Kidney epithelial cell (primary cell): ENCODE results near the gene CASP4. TPM values are rescaled to one million over a fixed set of nuclear protein-coding genes. Genes with fewer than 3 reads are reported as not detected.

Experiments used
- DNase-seq: peaks from one replicate; pipeline ENCODE4 v3.0.0-alpha.2; 2010; ENCODE audit warnings: low read depth
- H3K27me3 ChIP-seq: 2 replicates; pipeline ENCODE4 v1.6.0; 2011; ENCODE audit warnings: low read length; ENCODE audit not compliant: control insufficient read depth, insufficient read depth
- H3K36me3 ChIP-seq: 2 replicates; pipeline ENCODE4 v1.5.1; 2011; ENCODE audit warnings: low read length; ENCODE audit not compliant: control insufficient read depth, insufficient read depth
- H3K4me3 ChIP-seq: 2 replicates; pipeline ENCODE4 v1.5.1; 2011; ENCODE audit warnings: low read depth, mild to moderate bottlenecking, control low read depth, low read length
- total RNA-seq: library from RNA; depleted of rRNA; stranded (reverse); fragments of >200 nt; gene quantifications from 2 replicates; pipeline ENCODE4 v1.2.3, GENCODE V29; 2015
- TF ChIP-seq, protein P1 (sequence below): IDR thresholded peaks from 2 replicates; pipeline ENCODE4 v1.5.1; 2011; ENCODE audit warnings: mild to moderate bottlenecking, moderate library complexity, low read length, control low read depth, inconsistent platforms; ENCODE audit not compliant: insufficient read depth, poor library complexity, severe bottlenecking

Gene CASP4
- total RNA-seq, 1 donor from 2014 or later = 47.0 TPM

DNA sequence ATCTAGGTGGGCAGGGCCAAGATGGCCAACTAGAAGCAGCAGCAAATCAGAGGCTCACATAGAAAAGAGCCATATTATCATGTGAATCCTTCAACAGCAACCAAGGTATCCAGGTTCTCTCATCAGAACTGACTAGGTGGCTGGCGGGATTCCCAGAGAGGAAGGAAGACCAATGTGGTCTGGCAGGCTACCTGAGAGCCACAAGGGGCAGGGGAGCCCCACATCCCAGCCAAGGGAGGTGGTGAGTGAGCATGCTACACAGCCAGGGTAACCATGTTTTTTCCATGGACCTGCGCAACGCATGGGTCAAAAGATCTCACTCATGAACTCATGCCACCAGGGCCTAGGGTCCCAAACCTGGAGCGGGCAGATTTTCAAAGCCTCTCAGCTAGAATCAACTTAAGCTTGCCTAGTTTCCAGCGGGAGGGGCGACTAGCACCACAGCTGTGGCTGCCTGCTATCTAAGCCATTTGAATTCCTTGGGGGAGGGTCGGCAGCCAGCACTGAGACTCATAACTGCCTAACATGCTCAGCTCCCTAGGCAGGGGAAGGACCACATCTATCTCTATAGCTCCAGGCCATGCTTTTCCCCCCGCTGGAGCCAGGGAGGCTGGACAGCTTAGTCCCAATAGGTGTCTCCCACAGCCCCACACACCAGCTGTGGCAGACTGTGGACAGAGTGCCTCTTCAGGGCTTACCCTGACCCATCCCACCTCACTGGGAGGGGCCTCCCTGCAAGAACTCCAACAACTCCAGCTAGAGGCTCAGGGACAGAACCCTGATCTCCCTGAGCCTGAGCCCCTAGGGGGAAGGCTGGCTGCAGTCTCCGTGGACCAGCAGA, 41.4 kb downstream of the CASP4 start:
- no peaks in the 10 kb centered on the region for H3K27me3 ChIP-seq
- no peak for DNase-seq
- no peak overlapping the region for H3K4me3 ChIP-seq
- H3K36me3 ChIP-seq = no peaks in the 10 kb centered on the region
- TF ChIP-seq, protein P1, sequence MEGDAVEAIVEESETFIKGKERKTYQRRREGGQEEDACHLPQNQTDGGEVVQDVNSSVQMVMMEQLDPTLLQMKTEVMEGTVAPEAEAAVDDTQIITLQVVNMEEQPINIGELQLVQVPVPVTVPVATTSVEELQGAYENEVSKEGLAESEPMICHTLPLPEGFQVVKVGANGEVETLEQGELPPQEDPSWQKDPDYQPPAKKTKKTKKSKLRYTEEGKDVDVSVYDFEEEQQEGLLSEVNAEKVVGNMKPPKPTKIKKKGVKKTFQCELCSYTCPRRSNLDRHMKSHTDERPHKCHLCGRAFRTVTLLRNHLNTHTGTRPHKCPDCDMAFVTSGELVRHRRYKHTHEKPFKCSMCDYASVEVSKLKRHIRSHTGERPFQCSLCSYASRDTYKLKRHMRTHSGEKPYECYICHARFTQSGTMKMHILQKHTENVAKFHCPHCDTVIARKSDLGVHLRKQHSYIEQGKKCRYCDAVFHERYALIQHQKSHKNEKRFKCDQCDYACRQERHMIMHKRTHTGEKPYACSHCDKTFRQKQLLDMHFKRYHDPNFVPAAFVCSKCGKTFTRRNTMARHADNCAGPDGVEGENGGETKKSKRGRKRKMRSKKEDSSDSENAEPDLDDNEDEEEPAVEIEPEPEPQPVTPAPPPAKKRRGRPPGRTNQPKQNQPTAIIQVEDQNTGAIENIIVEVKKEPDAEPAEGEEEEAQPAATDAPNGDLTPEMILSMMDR = no peak

DNA sequence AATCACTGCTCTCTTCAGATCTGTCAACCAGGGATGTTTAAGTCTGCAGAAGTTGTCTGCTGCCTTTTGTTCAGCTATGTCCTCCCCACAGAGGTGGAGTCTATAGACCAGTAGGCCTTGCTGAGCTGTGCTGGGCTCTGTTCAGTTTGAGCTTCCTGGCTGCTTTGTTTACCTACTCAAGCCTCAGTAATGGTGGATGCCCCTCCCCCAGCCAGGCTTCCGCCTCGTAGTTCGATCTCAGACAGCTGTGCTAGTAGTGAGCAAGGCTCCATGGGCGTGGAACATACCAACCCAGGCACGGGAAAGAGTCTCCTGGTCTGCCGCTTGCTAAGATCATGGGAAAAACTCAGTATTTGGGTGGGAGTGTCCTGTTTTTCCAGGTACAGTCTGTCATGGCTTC, 42.5 kb downstream of the CASP4 start:
- no peaks in the 10 kb centered on the region for H3K36me3 ChIP-seq
- no peak for DNase-seq
- H3K27me3 ChIP-seq = no peaks in the 10 kb centered on the region
- TF ChIP-seq, protein P1 = no peak
- H3K4me3 ChIP-seq = no peak overlapping the region

DNA sequence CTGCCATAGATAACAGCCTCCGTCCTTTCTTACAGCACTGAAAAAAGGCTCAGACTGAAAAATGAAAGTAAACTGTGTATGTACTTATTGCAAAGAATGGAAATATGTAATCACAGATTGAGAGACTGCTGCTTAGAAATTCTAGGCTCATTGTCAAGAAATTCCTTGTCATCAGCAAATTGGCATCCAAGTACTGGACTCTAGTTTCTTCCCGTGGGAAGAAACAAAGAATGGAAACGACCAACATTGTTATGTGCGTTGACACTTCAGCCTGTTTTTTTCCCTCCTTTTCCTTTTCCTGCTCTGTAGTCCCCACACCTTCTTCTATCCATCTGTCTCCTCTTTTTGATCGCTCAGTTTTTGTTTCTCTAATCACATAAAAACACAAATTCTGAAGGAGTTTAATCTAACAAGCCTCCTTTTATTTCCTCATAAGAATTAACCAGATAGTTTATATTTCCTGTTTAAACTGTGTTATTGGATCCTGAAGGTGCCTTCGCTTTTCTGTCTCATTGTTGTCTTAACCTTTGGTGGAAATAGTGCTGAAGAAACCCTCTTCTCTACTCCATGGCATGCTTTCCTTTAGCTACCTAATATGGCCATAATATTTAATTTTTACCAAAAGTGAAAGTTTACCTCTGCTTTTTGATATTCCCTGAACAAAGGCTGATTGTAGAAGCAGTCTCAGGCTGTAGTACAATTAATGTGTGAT, 50.1 kb downstream of the CASP4 start:
- Histone ChIP-seq H3K36me3 (no peaks in the 10 kb centered on the region), H3K27me3 (no peaks in the 10 kb centered on the region), H3K4me3 (no peak overlapping the region)
- TF ChIP-seq, protein P1 = no peak
- no peak for DNase-seq

DNA sequence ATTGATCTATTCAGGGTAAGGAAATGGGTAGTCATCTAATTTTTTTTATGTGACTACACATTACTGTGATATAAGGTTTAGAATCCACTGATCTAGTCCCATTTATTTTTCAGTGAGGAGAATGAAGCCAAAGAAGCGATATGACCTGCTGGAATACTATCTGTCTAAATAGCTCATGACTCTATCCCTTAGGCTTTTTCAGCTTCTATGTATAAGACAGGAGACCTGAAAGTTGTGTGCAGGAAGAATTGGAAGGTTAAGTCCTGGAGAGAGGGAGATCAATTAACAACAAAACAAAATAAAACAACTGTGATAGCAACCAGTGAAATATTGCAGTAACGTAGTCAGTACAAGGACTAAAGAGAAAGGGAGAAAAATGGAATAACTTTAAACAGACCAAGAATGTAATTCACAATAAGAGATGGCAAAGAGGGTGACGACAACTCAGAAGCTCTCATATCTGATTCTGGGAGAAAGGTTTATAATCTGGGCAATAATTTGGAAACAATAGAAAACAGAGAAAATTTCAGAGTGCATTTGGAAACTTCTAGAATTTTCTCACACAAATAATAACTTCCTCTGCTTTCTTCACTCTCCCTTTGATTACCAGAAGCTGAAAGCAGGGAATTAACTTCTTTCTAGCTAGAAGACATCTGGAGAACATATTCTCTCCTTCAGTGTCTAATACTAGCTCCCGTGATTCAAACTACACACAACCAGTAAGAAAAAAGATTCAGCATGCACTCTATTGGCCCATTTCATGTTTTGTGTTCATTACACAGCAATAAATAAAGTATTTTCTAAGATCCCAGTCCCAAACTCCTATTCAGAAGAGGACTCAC, 50.9 kb downstream of the CASP4 start:
- no peaks in the 10 kb centered on the region for H3K36me3 ChIP-seq
- TF ChIP-seq, protein P1 = no peak
- H3K27me3 ChIP-seq = no peaks in the 10 kb centered on the region
- no peak overlapping the region for H3K4me3 ChIP-seq
- no peak for DNase-seq

- H3K4me3 ChIP-seq = no peak overlapping the region
- H3K27me3 ChIP-seq = no peaks in the 10 kb centered on the region
- H3K36me3 ChIP-seq = no peaks in the 10 kb centered on the region
- no peak for DNase-seq
- TF ChIP-seq, protein P1 = no peak
Observed at GRCh38 chr11:104916442-104916841, 51.9 kb downstream of the CASP4 start.
